ENCODE results near the gene SPACA6.

SPACA6 gene

GRCh38 chr19:51716925-51717324 is 23.8 kb downstream of the SPACA6 start:
- H3K4me3 ChIP-seq (ENCODE audit: control insufficient read depth, low read depth, low read length), result no peak overlapping the region
- no peak for DNase-seq (ENCODE audit: low read depth)
- TF ChIP-seq, protein P1, sequence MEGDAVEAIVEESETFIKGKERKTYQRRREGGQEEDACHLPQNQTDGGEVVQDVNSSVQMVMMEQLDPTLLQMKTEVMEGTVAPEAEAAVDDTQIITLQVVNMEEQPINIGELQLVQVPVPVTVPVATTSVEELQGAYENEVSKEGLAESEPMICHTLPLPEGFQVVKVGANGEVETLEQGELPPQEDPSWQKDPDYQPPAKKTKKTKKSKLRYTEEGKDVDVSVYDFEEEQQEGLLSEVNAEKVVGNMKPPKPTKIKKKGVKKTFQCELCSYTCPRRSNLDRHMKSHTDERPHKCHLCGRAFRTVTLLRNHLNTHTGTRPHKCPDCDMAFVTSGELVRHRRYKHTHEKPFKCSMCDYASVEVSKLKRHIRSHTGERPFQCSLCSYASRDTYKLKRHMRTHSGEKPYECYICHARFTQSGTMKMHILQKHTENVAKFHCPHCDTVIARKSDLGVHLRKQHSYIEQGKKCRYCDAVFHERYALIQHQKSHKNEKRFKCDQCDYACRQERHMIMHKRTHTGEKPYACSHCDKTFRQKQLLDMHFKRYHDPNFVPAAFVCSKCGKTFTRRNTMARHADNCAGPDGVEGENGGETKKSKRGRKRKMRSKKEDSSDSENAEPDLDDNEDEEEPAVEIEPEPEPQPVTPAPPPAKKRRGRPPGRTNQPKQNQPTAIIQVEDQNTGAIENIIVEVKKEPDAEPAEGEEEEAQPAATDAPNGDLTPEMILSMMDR (IDR thresholded peaks at IDR 0.05; ENCODE audit: control insufficient read depth, insufficient read depth, low read depth, low read length, missing control alignments), result no peak

GRCh38 chr19:51719251-51719988 is 26.3 kb downstream of the SPACA6 start:
- TF ChIP-seq, protein P1 (IDR thresholded peaks at IDR 0.05; ENCODE audit: control insufficient read depth, insufficient read depth, low read depth, low read length, missing control alignments), result no peak
- no peak overlapping the region for H3K4me3 ChIP-seq (ENCODE audit: control insufficient read depth, low read depth, low read length)
- no peak for DNase-seq (ENCODE audit: low read depth)

- TF ChIP-seq, protein P1 (IDR thresholded peaks at IDR 0.05; ENCODE audit: control insufficient read depth, insufficient read depth, low read depth, low read length, missing control alignments), result no peak
- DNase-seq (ENCODE audit: low read depth), result no peak
- no peak overlapping the region for H3K4me3 ChIP-seq (ENCODE audit: control insufficient read depth, low read depth, low read length)
These were observed 28.8 kb downstream of the SPACA6 start for GRCh38 chr19:51721905-51722304.

GRCh38 chr19:51722492-51722891 is 29.4 kb downstream of the SPACA6 start:
- no peak for DNase-seq (ENCODE audit: low read depth)
- no peak overlapping the region for H3K4me3 ChIP-seq (ENCODE audit: control insufficient read depth, low read depth, low read length)
- TF ChIP-seq, protein P1 (IDR thresholded peaks at IDR 0.05; ENCODE audit: control insufficient read depth, insufficient read depth, low read depth, low read length, missing control alignments), result no peak

DNA sequence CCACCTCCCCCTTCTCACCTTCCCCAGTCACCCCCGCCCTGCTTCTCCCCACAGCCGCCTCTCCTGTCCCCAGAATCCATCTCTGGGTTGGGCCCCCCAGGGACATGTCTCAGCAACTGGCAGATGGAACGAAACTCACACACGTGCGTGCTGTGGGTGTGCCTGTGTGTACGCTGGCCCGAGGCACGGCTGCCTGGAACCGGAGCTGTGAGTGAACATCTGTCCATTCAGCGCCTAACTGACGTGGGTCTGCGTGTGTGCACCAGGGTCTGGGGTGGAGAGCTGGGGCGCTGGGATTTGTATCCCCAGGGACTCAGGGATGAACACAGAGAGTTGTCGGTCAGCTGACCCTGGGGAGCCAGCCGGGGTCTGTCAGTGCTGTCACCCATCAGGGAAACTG is 31.4 kb downstream of the SPACA6 start:
- TF ChIP-seq, protein P1 (IDR thresholded peaks at IDR 0.05; ENCODE audit: control insufficient read depth, insufficient read depth, low read depth, low read length, missing control alignments), result no peak
- no peak for DNase-seq (ENCODE audit: low read depth)
- H3K4me3 ChIP-seq (ENCODE audit: control insufficient read depth, low read depth, low read length), result no peak overlapping the region

DNA sequence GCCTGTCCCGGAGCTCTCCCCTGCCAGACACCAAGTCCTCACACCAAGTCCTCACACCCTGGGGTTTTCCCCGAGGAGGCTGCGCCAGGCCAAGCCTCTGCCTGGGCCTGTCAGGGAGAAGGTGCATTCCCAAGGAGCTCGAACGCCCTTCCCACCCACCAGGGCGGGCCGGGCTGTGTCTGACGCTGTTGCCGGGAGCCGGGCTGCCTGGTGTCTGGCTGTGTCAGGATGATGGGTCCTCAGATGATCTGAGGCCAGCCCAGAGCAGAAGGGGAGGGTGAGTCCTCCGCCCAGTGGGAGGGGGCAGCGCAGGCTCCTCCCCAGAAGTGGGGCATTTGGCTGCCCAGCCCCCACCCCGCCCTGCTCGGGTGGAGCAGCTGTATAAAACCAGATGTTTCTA is 32.9 kb downstream of the SPACA6 start:
- TF ChIP-seq, protein P1 (IDR thresholded peaks at IDR 0.05; ENCODE audit: control insufficient read depth, insufficient read depth, low read depth, low read length, missing control alignments), result no peak
- DNase-seq (ENCODE audit: low read depth), result peak; percentile 63
- H3K4me3 ChIP-seq (ENCODE audit: control insufficient read depth, low read depth, low read length), result no peak overlapping the region
